Endodermal cell (in vitro differentiated cells): ENCODE data around the gene CDC42SE1. TPM values are rescaled to one million over a fixed set of nuclear protein-coding genes. Genes with fewer than 3 reads are reported as not detected.

Experiments used
- DNase-seq: peaks from one replicate; pipeline ENCODE4 v3.0.0-alpha.2; 2017
- H3K27ac ChIP-seq: 2 replicates; pipeline ENCODE4 v1.5.1; 2013; ENCODE audit warnings: mild to moderate bottlenecking, low read depth, low read length, moderate library complexity
- H3K27me3 ChIP-seq: 2 replicates; pipeline ENCODE4 v1.6.1; 2013; ENCODE audit warnings: mild to moderate bottlenecking, low read length, moderate library complexity; ENCODE audit not compliant: insufficient read depth, control insufficient read depth, poor library complexity, severe bottlenecking
- H3K36me3 ChIP-seq: 2 replicates; pipeline ENCODE4 v1.7.0; 2013; ENCODE audit warnings: mild to moderate bottlenecking, low read length, moderate library complexity; ENCODE audit not compliant: control insufficient read depth, insufficient read depth
- H3K4me1 ChIP-seq: one replicate; pipeline ENCODE4 v1.7.0; 2013; ENCODE audit warnings: low read length; ENCODE audit not compliant: control insufficient read depth, insufficient read depth
- H3K4me3 ChIP-seq: 2 replicates; pipeline ENCODE4 v1.5.1; 2013; ENCODE audit warnings: mild to moderate bottlenecking, low read length, moderate library complexity
- H3K9ac ChIP-seq: 2 replicates; pipeline ENCODE4 v1.6.1; 2013; ENCODE audit warnings: mild to moderate bottlenecking, low read length, moderate library complexity; ENCODE audit not compliant: poor library complexity, severe bottlenecking; ENCODE audit errors: extremely low read depth
- H3K9me3 ChIP-seq: 2 replicates; pipeline ENCODE4 v1.6.1; 2013; ENCODE audit warnings: mild to moderate bottlenecking, low read length, moderate library complexity; ENCODE audit not compliant: control insufficient read depth
- H3K27ac Mint-ChIP-seq: 2 replicates; pipeline ENCODE4 v1.8.0; 2020; ENCODE audit warnings: mixed read lengths
- H3K27me3 Mint-ChIP-seq: 2 replicates; pipeline ENCODE4 v1.8.0; 2021; ENCODE audit warnings: mild to moderate bottlenecking, mixed read lengths; ENCODE audit not compliant: insufficient read depth
- H3K36me3 Mint-ChIP-seq: 2 replicates; pipeline ENCODE4 v1.8.0; 2020; ENCODE audit warnings: low read depth, mixed read lengths
- H3K4me1 Mint-ChIP-seq: 2 replicates; pipeline ENCODE4 v1.8.0; 2020; ENCODE audit warnings: mixed read lengths
- H3K4me3 Mint-ChIP-seq: 2 replicates; pipeline ENCODE4 v1.8.0; 2020; ENCODE audit warnings: mild to moderate bottlenecking, moderate library complexity, mixed read lengths
- H3K9me3 Mint-ChIP-seq: 2 replicates; pipeline ENCODE4 v1.8.0; 2020; ENCODE audit warnings: mild to moderate bottlenecking, mixed read lengths
- CTCF ChIP-seq: fragments of 200-600 bp; sonication (generic); conservative IDR thresholded peaks from 2 replicates; pipeline ENCODE4 v1.5.0; 2021; ENCODE audit warnings: antibody characterized with exemption, mild to moderate bottlenecking
- WGBS, 2 experiments: methylation state at CpG; one replicate each; pipeline versions ENCODE4 v1.1.5 to v1.1.7; 2013; ENCODE audit warnings: missing lambda C conversion rate in 2 of 2, mixed read lengths in 1 of 2; ENCODE audit not compliant: insufficient coverage in 1 of 2, insufficient read length in 1 of 2; 5-methylcytosine and 5-hydroxymethylcytosine counted together
- long read RNA-seq, 4 experiments: library from polyadenylated mRNA in 2 of 4; library from RNA in 1 of 4; library from capped mRNA in 1 of 4; stranded (forward) in 3 of 4; unstranded in 1 of 4; transcript quantifications; one replicate each; pipeline ENCODE4 v2.0.0, GENCODE V29; 2020 to 2021; ENCODE audit warnings: inconsistent platforms in 1 of 4
- polyA plus RNA-seq, 2 experiments: library from polyadenylated mRNA; stranded (reverse); fragments of 50-300 nt; gene quantifications; one replicate each; pipeline ENCODE4 v1.2.3, GENCODE V29; 2013
- total RNA-seq, 2 donors: library from RNA; stranded (reverse); fragmentation: NEBNext Ultra II Directional in 1 of 2; extraction: Animal tissue kit (Norgen Biotek cat#: 25700) in 1 of 2; gene quantifications; 2 replicates in 1 of 2; 3 replicates in 1 of 2; pipeline ENCODE4 v1.2.1, GENCODE V29; 2021

CDC42SE1 gene
- 10 to 100 TPM; 69.8 to 74.5 TPM for total RNA-seq
- polyA plus RNA-seq (2013, experiment 1 of 2), result 70.5 TPM
- 65.0 TPM for polyA plus RNA-seq (2013, experiment 2 of 2)
- long read RNA-seq, experiment 1, partial matches to known transcripts, result 3 of 10 reads
- long read RNA-seq, experiment 1, other reads (novel, unspliced or antisense), result 7 of 10 reads
- long read RNA-seq, experiment 2, transcript CDC42SE1-201 (5 exons, 3,045 nt), result major isoform, 14 of 18 reads
- long read RNA-seq, experiment 2, partial matches to known transcripts, result 2 of 18 reads
- long read RNA-seq, experiment 2, other reads (novel, unspliced or antisense), result 2 of 18 reads
- long read RNA-seq, experiment 3, transcript CDC42SE1-207 (6 exons, 3,181 nt), result minor isoform, 11 of 105 reads
- long read RNA-seq, experiment 3, transcript CDC42SE1-204 (4 exons, 2,379 nt), result minor isoform, 5 of 105 reads
- long read RNA-seq, experiment 3, transcript CDC42SE1-201 (5 exons, 3,045 nt), result major isoform, 59 of 105 reads
- long read RNA-seq, experiment 3, partial matches to known transcripts, result 0 of 105 reads
- long read RNA-seq, experiment 3, other reads (novel, unspliced or antisense), result 30 of 105 reads
- long read RNA-seq, experiment 4, transcript CDC42SE1-201 (5 exons, 3,045 nt), result major isoform, 28 of 43 reads
- long read RNA-seq, experiment 4, partial matches to known transcripts, result 4 of 43 reads
- long read RNA-seq, experiment 4, other reads (novel, unspliced or antisense), result 6 of 43 reads

- Mint-ChIP-seq H3K4me3 (peak within 1 kb of the TSS; percentile 94), H3K36me3 (peaks cover 39% of the 10 kb centered on the region), H3K27me3 (no peaks in the 10 kb centered on the region), H3K27ac (peak within 1 kb of the TSS; percentile 89), H3K9me3 (no peaks in the 10 kb centered on the region), H3K4me1 (peaks cover 33% of the 10 kb centered on the region)
- H3K27me3 ChIP-seq, result no peaks in the 10 kb centered on the region
- H3K9ac ChIP-seq, result peak within 1 kb of the TSS; percentile 87
- WGBS, 2 experiments, result 0% methylated on average over 13 to 58 of the region's 58 CpGs
- peak; percentile 93 for DNase-seq
- TF ChIP-seq CTCF, result peak; percentile 82
- peak within 1 kb of the TSS; percentile 93 for H3K27ac ChIP-seq
- no peaks in the 10 kb centered on the region for H3K9me3 ChIP-seq
- H3K4me3 ChIP-seq, result peak within 1 kb of the TSS; percentile 89
- H3K36me3 ChIP-seq, result peaks cover 44% of the 10 kb centered on the region
- no peaks in the 10 kb centered on the region for H3K4me1 ChIP-seq
Observed at GRCh38 chr1:151059109-151060006, at the start of gene CDC42SE1. Gene CDC42SE1 (minus strand): TSS chr1:151059622. CDS start chr1:151055730, 3,892 bp downstream.

- no peaks in the 10 kb centered on the region for H3K4me1 Mint-ChIP-seq
- no peak overlapping the region for H3K27ac Mint-ChIP-seq
- no peak for TF ChIP-seq CTCF
- no peak overlapping the region for H3K9ac ChIP-seq
- no peak overlapping the region for H3K27ac ChIP-seq
- H3K4me1 ChIP-seq, result no peaks in the 10 kb centered on the region
- no peak overlapping the region for H3K4me3 ChIP-seq
- H3K9me3 Mint-ChIP-seq, result no peaks in the 10 kb centered on the region
- H3K27me3 ChIP-seq, result no peaks in the 10 kb centered on the region
- WGBS, 2 experiments, result 86 to 90% methylated on average over 4 to 5 of the region's 5 CpGs
- H3K27me3 Mint-ChIP-seq, result no peaks in the 10 kb centered on the region
- no peaks in the 10 kb centered on the region for H3K9me3 ChIP-seq
- no peaks in the 10 kb centered on the region for H3K36me3 ChIP-seq
- DNase-seq, result no peak
- H3K4me3 Mint-ChIP-seq, result no peak overlapping the region
- H3K36me3 Mint-ChIP-seq, result peaks cover 6% of the 10 kb centered on the region
Observed at GRCh38 chr1:151108331-151108730, 48.9 kb upstream of the CDC42SE1 start.

GRCh38 chr1:151106894-151107293, 47.5 kb upstream of the CDC42SE1 start:
- H3K4me3 ChIP-seq, result no peak overlapping the region
- Mint-ChIP-seq H3K4me1 (no peaks in the 10 kb centered on the region), H3K4me3 (no peak overlapping the region), H3K9me3 (no peaks in the 10 kb centered on the region), H3K27ac (no peak overlapping the region), H3K36me3 (peaks cover 4% of the 10 kb centered on the region), H3K27me3 (no peaks in the 10 kb centered on the region)
- 84 to 100% methylated on average over 1 to 2 of the region's 2 CpGs for WGBS, 2 experiments
- H3K27ac ChIP-seq, result no peak overlapping the region
- no peak overlapping the region for H3K9ac ChIP-seq
- no peaks in the 10 kb centered on the region for H3K36me3 ChIP-seq
- TF ChIP-seq CTCF, result no peak
- DNase-seq, result no peak
- H3K27me3 ChIP-seq, result no peaks in the 10 kb centered on the region
- no peaks in the 10 kb centered on the region for H3K4me1 ChIP-seq
- H3K9me3 ChIP-seq, result no peaks in the 10 kb centered on the region
